ENCODE measurements around the gene RNF180.
"Not testable (repeated sequence)": the region's sequence is repeated elsewhere in the genome, so short reads cannot be mapped to it uniquely, and the experiment has no call there.

RNF180 gene

DNA sequence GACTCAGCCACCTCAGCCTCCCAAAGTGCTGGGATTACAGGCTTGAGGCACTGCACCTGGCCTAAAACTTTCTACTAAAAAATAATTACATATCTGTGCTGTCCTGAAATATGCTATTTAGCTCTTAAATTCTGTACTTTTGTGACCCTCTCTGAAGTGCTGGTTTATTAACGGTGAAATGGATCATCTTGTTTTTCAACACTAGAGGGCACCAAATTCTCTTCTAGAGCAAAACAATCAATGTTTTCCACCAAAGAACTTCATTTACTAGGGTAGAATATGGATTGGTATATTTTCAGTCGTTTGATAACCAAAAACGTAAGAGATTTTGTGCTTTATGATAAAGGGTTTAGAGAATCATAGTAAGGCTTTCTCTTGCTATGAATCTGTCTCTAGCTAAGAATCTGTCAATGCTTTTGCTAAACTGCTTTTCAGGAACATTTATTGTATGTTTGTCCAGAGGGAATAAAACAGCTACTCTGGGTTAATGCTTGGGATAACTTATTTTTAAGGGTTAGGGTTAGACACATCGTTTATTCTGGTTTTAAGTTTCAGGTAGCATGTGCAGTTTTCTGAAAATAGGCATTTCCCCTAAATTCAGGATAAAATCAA lies 63.6 kb downstream of the RNF180 start:
- peaks cover 0 to 2% of the 10 kb centered on the region in 2 donors for H3K9me3 Mint-ChIP-seq
- ATAC-seq (replicated peaks) (no peak), DNase-seq (no peak)
- no peaks in the 10 kb centered on the region for H3K27me3 Mint-ChIP-seq
- no peak overlapping the region for H3K4me3 Mint-ChIP-seq
- H3K36me3 Mint-ChIP-seq (ENCODE audit: insufficient read depth) = no peaks in the 10 kb centered on the region
- no peaks in the 10 kb centered on the region for H3K4me1 Mint-ChIP-seq (ENCODE audit: low read depth in 2 of 2)
- no peak overlapping the region for H3K27ac Mint-ChIP-seq

- H3K27me3 Mint-ChIP-seq = no peaks in the 10 kb centered on the region
- no peak overlapping the region for H3K27ac Mint-ChIP-seq
- H3K4me3 Mint-ChIP-seq = no peak overlapping the region
- H3K9me3 Mint-ChIP-seq = no peaks in the 10 kb centered on the region
- no peaks in the 10 kb centered on the region for H3K4me1 Mint-ChIP-seq (ENCODE audit: low read depth in 2 of 2)
- no peak for ATAC-seq (replicated peaks)
- no peaks in the 10 kb centered on the region for H3K36me3 Mint-ChIP-seq (ENCODE audit: insufficient read depth)
- no peak for DNase-seq
Observed at GRCh38 chr5:64260756-64261155, 95.1 kb downstream of the RNF180 start.

GRCh38 chr5:64269164-64269563 lies 103.5 kb downstream of the RNF180 start:
- no peak for ATAC-seq (replicated peaks)
- H3K9me3 Mint-ChIP-seq = peaks cover 4 to 6% of the 10 kb centered on the region in 2 donors

GRCh38 chr5:64273276-64273675 lies 107.6 kb downstream of the RNF180 start:
- Mint-ChIP-seq H3K27me3 (no peaks in the 10 kb centered on the region), H3K9me3 (peaks cover 6 to 8% of the 10 kb centered on the region in 2 donors), H3K36me3 (ENCODE audit: insufficient read depth) (no peaks in the 10 kb centered on the region), H3K27ac (no peak overlapping the region), H3K4me3 (no peak overlapping the region), H3K4me1 (ENCODE audit: low read depth in 2 of 2) (no peaks in the 10 kb centered on the region)
- DNase-seq (no peak), ATAC-seq (replicated peaks) (no peak)

More at GRCh38 chr5:64269164-64269563, 103.5 kb downstream of the RNF180 start:
- Mint-ChIP-seq H3K4me1 (ENCODE audit: low read depth in 2 of 2) (no peaks in the 10 kb centered on the region), H3K4me3 (no peak overlapping the region), H3K27me3 (no peaks in the 10 kb centered on the region), H3K36me3 (ENCODE audit: insufficient read depth) (no peaks in the 10 kb centered on the region), H3K27ac (no peak overlapping the region)
- DNase-seq = no peak

DNA sequence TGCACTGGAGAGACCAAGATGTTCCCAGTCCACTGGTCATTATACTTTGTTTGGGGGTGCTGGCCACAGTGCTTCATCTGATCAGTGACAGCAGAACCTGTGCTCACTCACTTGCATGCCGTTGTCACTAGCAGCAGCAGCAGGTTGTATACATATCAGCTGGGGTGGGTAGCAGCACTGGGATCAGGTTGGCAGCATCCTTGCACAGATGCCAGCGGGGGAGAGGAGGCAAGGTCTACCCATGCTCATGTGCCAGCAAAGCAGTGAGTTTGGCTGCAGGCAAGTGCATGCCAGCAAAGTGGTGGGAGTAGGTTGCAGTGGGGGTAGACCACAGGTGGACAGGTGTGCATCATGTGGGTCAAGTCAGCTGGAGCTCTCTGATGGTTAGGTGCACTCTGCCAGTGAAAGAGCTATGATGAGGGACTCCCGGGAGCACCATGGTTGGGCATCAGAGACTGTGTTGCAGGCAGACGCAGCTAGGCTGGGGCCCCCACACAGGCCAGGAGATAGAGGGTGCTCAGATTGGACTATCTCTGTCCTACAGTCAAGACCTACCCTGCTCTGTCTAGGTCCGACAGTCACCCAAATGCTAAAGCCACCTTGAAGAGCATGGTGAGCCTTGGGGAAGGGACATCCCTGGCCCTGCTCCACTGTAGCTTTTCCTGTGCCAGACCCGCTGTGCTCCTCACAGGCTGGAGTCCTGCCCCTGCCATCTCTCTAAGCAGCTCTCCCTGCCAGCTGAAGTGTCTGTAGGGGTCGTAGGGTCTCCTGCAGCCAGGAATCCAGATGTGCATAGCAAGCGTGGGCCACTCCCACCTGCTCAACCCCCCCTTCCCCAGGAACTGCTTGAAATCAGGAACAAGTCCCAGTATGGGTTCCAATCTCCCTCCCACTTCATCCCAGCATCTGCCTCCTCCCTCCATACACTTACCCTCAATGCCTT lies 119.8 kb downstream of the RNF180 start:
- ATAC-seq (replicated peaks) = no peak
- Mint-ChIP-seq H3K27me3 (no peaks in the 10 kb centered on the region), H3K4me3 (no peak overlapping the region), H3K36me3 (ENCODE audit: insufficient read depth) (no peaks in the 10 kb centered on the region), H3K27ac (no peak overlapping the region), H3K4me1 (ENCODE audit: low read depth in 2 of 2) (no peaks in the 10 kb centered on the region), H3K9me3 (peaks cover 13 to 41% of the 10 kb centered on the region in 2 donors)
- DNase-seq = no peak

DNA sequence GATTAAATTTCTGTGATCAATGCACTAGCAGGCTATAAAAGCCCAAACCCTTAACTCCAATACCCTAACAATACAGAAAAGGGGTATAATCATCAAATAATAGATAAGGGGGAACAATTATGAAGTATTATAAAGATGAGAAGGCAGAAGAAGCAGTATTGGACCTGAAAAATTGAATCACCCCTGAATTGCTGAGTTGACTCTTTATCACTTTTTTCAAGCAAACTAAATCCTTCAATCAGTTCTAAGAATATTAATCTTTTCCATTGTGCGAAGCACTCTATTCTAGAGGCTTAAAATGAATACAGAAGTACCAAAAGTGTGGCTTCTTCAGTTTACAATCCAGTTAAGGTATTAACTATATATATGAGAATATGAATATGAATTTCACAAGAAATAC lies 120.7 kb downstream of the RNF180 start:
- Mint-ChIP-seq H3K36me3 (ENCODE audit: insufficient read depth) (no peaks in the 10 kb centered on the region), H3K4me1 (ENCODE audit: low read depth in 2 of 2) (no peaks in the 10 kb centered on the region), H3K9me3 (peaks cover 13 to 45% of the 10 kb centered on the region in 2 donors), H3K27ac (no peak overlapping the region), H3K4me3 (no peak overlapping the region), H3K27me3 (no peaks in the 10 kb centered on the region)
- DNase-seq (no peak), ATAC-seq (replicated peaks) (no peak)

DNA sequence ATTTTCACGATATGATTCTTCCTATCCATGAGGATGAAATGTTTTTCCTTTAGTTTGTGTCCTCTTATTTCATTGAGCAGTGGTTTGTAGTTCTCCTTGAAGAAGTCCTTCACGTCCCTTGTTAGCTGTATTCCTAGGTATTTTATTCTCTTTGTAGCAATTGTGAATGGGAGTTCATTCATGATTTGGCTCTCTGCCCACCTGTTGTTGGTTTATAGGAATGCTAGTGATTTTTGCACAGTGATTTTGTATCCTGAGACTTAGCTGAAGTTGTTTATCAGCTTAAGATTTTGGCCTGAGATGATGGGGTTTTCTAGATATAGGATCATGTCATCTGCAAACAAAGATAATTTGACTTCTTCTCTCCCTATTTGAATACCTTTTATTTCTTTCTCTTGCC lies 122.9 kb downstream of the RNF180 start:
- not testable (repeated sequence) for H3K27ac Mint-ChIP-seq; ATAC-seq (replicated peaks); H3K4me1 Mint-ChIP-seq (ENCODE audit: low read depth in 2 of 2); H3K36me3 Mint-ChIP-seq (ENCODE audit: insufficient read depth); H3K4me3 Mint-ChIP-seq; H3K27me3 Mint-ChIP-seq; DNase-seq
- H3K9me3 Mint-ChIP-seq = peaks cover 7 to 44% of the 10 kb centered on the region in 2 donors

DNA sequence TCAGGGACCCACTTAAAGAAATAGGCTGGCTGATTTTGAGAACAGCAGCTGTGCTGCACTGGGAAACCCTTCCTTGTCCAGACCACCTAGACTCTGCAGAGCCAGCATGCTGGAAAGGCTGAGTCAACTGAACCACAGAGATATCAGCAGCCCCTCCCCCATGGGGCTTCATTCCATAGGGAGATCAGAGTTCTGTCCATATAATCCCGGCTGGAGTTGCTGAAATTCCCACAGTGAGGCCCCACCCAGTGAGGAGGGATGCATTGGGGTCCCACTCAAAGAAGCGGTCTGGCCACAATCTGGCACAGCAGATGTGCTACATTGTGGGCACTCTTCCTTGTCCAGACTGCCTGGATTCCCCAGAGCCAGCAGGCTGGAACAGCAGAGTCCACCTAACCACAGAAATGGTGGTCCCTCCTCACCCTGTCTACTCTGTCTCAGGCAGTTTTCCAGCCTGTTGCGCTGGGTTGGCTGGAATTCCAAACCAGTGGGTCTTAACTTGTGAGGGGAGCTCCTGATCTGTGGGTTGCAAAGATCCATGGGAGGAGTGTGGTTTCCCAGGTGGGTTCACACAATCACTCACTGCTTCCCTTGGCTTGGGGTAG lies 127.1 kb downstream of the RNF180 start:
- no peak for ATAC-seq (replicated peaks)
- no peak for DNase-seq
- no peak overlapping the region for H3K27ac Mint-ChIP-seq
- H3K4me1 Mint-ChIP-seq (ENCODE audit: low read depth in 2 of 2) = no peaks in the 10 kb centered on the region
- peaks cover 7 to 24% of the 10 kb centered on the region in 2 donors for H3K9me3 Mint-ChIP-seq
- H3K4me3 Mint-ChIP-seq = no peak overlapping the region
- H3K27me3 Mint-ChIP-seq = no peaks in the 10 kb centered on the region
- H3K36me3 Mint-ChIP-seq (ENCODE audit: insufficient read depth) = no peaks in the 10 kb centered on the region

- Mint-ChIP-seq H3K27me3 (no peaks in the 10 kb centered on the region), H3K9me3 (peaks cover 6 to 15% of the 10 kb centered on the region in 2 donors)
- no peak for DNase-seq
Observed at GRCh38 chr5:64295101-64295500, 129.5 kb downstream of the RNF180 start.

DNA sequence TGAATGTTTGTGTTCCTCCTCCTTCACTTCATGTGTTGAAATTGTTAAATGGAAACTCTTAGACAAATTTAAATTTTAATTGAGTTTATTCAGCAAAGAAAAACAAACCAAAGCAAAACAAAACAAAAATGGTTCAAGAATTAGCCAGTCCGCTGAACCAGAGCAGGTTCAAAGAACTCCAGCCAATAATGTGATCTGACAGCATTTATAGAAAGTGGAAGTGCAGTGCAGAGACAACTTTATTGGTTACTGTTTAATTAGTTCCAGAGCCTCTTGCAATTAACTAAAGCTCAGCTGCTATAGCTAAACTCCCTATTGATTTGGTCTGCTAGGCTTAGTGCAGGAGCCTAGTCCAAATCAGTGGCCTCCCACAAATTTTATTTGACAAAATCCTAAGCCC lies 132.9 kb downstream of the RNF180 start:
- Mint-ChIP-seq H3K27ac (no peak overlapping the region), H3K4me1 (ENCODE audit: low read depth in 2 of 2) (no peaks in the 10 kb centered on the region), H3K4me3 (no peak overlapping the region), H3K36me3 (ENCODE audit: insufficient read depth) (no peaks in the 10 kb centered on the region), H3K27me3 (no peaks in the 10 kb centered on the region), H3K9me3 (no peaks in the 10 kb centered on the region)
- ATAC-seq (replicated peaks) = no peak
- DNase-seq = no peak

More at GRCh38 chr5:64295101-64295500, 129.5 kb downstream of the RNF180 start:
- Mint-ChIP-seq H3K4me3 (no peak overlapping the region), H3K36me3 (ENCODE audit: insufficient read depth) (no peaks in the 10 kb centered on the region), H3K4me1 (ENCODE audit: low read depth in 2 of 2) (no peaks in the 10 kb centered on the region), H3K27ac (no peak overlapping the region)
- ATAC-seq (replicated peaks) = no peak

DNA sequence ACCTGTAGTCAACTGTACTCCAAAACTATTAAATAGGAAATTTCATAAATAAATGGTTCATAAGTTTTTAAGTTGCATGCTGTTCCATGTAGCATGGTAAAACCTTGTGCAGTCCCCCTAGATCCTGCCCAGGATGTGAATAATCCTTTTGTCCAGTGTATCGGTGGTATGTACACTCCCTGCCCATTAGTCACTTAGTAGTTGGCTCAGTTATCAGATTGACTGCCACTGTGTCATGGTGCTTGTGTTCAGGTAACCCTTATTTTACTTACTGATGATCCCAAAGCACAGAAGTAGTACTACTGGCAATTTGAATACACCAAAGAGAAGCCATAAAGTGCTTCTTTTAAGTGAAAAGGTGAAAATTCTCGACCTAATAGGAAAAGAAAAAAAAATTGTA lies 134.2 kb downstream of the RNF180 start:
- Mint-ChIP-seq H3K27ac (no peak overlapping the region), H3K9me3 (peaks cover 0 to 2% of the 10 kb centered on the region in 2 donors), H3K36me3 (ENCODE audit: insufficient read depth) (no peaks in the 10 kb centered on the region), H3K4me1 (ENCODE audit: low read depth in 2 of 2) (no peaks in the 10 kb centered on the region), H3K4me3 (no peak overlapping the region), H3K27me3 (no peaks in the 10 kb centered on the region)
- DNase-seq (no peak), ATAC-seq (replicated peaks) (no peak)

DNA sequence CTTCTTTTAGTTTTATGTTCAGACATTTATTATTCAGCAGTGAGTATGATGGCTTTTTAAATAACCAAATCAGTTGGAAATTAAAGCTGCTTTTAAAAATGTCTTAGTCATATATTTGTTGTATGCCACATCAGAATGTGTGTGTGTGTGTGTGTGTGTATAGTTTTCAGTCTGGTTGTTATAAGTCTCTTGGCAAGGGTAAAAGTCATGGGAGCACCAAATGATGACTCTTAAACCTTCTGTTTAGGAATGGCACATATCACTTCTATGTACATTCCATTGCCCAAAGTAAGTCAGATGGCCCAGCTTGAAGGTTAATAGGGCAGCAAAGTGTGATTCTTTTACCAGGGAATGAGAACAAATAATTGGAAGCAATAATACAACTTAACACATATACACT lies 135.9 kb downstream of the RNF180 start:
- no peaks in the 10 kb centered on the region for H3K4me1 Mint-ChIP-seq (ENCODE audit: low read depth in 2 of 2)
- no peak overlapping the region for H3K27ac Mint-ChIP-seq
- H3K27me3 Mint-ChIP-seq = no peaks in the 10 kb centered on the region
- H3K4me3 Mint-ChIP-seq = no peak overlapping the region
- no peaks in the 10 kb centered on the region for H3K36me3 Mint-ChIP-seq (ENCODE audit: insufficient read depth)
- no peak for ATAC-seq (replicated peaks)
- peaks cover 0 to 2% of the 10 kb centered on the region in 2 donors for H3K9me3 Mint-ChIP-seq
- DNase-seq = no peak

DNA sequence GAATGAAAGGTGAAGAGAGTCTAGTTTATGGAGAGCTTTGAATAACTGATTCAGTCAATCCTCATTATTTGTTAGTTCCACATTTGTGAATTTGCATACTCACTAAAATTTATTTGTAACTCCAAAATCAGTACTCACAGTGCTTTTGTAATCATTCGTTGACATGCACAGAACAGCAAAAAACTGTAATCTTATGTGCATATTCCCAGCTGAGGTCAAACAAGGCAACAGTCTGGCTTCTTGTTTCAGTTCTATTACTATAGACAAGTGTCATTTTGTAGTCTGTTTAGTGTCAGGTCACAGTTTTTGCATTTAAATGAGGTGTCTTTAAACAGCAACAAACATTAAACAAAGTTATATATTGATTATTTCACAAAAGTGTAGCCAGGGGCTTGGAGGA lies 142.5 kb downstream of the RNF180 start:
- Mint-ChIP-seq H3K27me3 (no peaks in the 10 kb centered on the region), H3K27ac (no peak overlapping the region), H3K9me3 (peaks cover 0 to 6% of the 10 kb centered on the region in 2 donors), H3K36me3 (ENCODE audit: insufficient read depth) (no peaks in the 10 kb centered on the region), H3K4me1 (ENCODE audit: low read depth in 2 of 2) (no peaks in the 10 kb centered on the region), H3K4me3 (no peak overlapping the region)
- DNase-seq (no peak), ATAC-seq (replicated peaks) (no peak)

- Mint-ChIP-seq H3K4me1 (ENCODE audit: low read depth in 2 of 2) (no peaks in the 10 kb centered on the region), H3K36me3 (ENCODE audit: insufficient read depth) (no peaks in the 10 kb centered on the region), H3K4me3 (no peak overlapping the region), H3K9me3 (peaks cover 0 to 4% of the 10 kb centered on the region in 2 donors), H3K27ac (no peak overlapping the region), H3K27me3 (no peaks in the 10 kb centered on the region)
- DNase-seq (no peak), ATAC-seq (replicated peaks) (no peak)
Observed at GRCh38 chr5:64312491-64312890, 146.8 kb downstream of the RNF180 start.

Data from effector memory CD8-positive, alpha-beta T cell (primary cell).